ENCODE measurements around the gene KRTAP4-7.

DNA sequence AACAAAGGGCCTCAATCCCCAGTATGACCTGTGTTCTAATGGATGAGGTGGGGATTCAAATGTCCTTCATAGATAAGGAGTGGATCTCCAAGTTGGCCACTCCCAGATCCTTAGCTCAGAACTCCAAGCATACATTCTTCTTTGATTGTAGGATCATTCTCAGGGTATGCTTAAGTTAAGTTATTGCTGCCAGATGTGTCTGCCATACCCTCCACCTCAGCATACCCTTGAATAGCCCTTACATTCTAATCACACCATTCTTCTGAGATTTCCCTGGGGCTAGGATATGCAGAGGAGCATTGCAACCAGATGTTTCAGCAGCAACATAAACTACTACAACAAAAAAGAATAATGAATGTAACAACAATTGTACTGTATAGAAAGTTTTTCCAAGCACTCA lies 16.7 kb upstream of the KRTAP4-7 start:
- TF ChIP-seq EZH2 (IDR thresholded peaks at IDR 0.05) (no peak), POLR2AphosphoS5 (IDR thresholded peaks at IDR 0.05; ENCODE audit: borderline replicate concordance, low read depth, low read length) (no peak)
